Stomach (tissue), 4 donors: Measurements from ENCODE around the gene ADGRG1.

ENCODE experiments used
- POLR2A ChIP-seq, 4 donors: fragments of 450-650 bp; IDR thresholded peaks; one replicate each; pipeline ENCODE4 v1.6.1; 2016; ENCODE audit warnings: antibody characterized with exemption in 4 of 4, control low read depth in 2 of 4, mild to moderate bottlenecking in 1 of 4, moderate library complexity in 1 of 4
- POLR2AphosphoS5 ChIP-seq, 3 donors: sonication (generic); formaldehyde crosslinking; IDR thresholded peaks; one replicate each; pipeline ENCODE4 v1.6.1; 2016; ENCODE audit warnings: antibody characterized with exemption in 3 of 3
- TF ChIP-seq, protein P1 (sequence below), 7 experiments: fragments of 450-650 bp in 4 of 7; fragments of 200-600 bp in 3 of 7; sonication (generic) in 3 of 7; IDR thresholded peaks; one replicate each; pipeline ENCODE4 v1.5.1; 2016 to 2019; ENCODE audit warnings: antibody characterized with exemption in 7 of 7, control low read depth in 2 of 7, mild to moderate bottlenecking in 1 of 7

DNA sequence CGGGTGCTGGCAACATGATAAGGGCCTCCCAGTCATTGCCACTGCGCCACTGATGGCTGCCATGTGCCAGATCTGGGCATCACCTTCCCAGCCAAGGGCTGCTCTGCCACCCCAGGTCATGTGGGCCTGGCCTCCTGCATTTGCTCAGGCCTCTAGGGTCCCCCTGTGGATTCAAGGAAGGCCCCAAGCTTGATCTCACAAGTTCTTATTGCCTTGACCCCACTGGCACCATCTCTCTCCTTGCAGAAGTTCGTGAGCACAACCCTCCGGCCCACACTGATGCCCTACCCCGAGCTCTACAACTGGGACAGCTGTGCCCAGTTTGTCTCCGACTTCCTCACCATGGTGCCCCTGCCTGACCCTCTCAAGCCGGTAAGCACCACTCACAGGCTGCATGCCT, 71.5 kb downstream of the ADGRG1 start:
- TF ChIP-seq, protein P1, sequence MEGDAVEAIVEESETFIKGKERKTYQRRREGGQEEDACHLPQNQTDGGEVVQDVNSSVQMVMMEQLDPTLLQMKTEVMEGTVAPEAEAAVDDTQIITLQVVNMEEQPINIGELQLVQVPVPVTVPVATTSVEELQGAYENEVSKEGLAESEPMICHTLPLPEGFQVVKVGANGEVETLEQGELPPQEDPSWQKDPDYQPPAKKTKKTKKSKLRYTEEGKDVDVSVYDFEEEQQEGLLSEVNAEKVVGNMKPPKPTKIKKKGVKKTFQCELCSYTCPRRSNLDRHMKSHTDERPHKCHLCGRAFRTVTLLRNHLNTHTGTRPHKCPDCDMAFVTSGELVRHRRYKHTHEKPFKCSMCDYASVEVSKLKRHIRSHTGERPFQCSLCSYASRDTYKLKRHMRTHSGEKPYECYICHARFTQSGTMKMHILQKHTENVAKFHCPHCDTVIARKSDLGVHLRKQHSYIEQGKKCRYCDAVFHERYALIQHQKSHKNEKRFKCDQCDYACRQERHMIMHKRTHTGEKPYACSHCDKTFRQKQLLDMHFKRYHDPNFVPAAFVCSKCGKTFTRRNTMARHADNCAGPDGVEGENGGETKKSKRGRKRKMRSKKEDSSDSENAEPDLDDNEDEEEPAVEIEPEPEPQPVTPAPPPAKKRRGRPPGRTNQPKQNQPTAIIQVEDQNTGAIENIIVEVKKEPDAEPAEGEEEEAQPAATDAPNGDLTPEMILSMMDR (IDR thresholded peaks at IDR 0.05) = no peak
- no peak for TF ChIP-seq POLR2AphosphoS5 (IDR thresholded peaks at IDR 0.05)
- no peak for TF ChIP-seq POLR2A (IDR thresholded peaks at IDR 0.05)
